ENCODE results near the gene SUV39H1. TPM values are rescaled to one million over a fixed set of nuclear protein-coding genes. Genes with fewer than 3 reads are reported as not detected.

SUV39H1 gene
- total and polyA plus RNA-seq, 2 donors from 2014 or later, result 2.8 to 5.0 TPM

DNA sequence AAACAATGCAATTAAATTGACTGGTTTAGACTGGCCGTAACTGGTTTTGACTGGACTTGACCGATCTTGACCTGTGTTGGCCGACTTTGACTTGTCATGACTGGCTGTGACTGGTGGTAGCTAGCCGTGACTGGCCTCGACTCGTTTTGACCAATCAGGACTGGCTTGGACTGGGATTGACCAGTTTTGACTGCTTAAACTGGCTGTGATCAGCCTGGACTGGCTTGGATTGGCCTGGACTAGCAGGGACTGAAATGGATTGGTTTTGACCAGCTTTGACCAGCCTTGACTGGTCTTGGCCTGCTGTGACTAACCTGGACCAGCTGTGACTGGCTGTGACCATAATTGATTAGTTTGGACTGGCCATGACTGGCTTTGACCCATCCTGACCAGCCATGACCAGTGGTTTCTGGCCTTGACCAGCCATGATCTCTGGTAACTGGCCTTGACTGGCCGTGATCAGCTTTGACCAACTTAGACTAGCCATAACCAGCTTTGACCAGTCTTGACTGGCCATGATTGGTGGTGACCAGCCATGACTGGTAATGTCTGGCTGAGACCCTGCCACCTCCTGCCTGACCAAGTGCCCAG is 13.1 kb downstream of the SUV39H1 start:
- FAIRE-seq (no peak), DNase-seq (no peak)
- Histone ChIP-seq H3K27me3 (ENCODE audit: control insufficient read depth, insufficient read depth, low read length) (no peaks in the 10 kb centered on the region), H3K36me3 (ENCODE audit: control insufficient read depth in 2 of 3, insufficient read depth in 3 of 3, low read length in 3 of 3) (no peaks in the 10 kb centered on the region), H3K9me3 (ENCODE audit: control insufficient read depth in 2 of 3, insufficient read depth in 1 of 3, low read length in 3 of 3) (no peaks in the 10 kb centered on the region), H3K27ac (ENCODE audit: low read depth in 2 of 2, low read length in 2 of 2) (no peak overlapping the region), H3K4me3 (ENCODE audit: low read length in 3 of 3) (no peak overlapping the region), H3K9ac (ENCODE audit: low read length in 3 of 3) (no peak overlapping the region), H3K4me1 (ENCODE audit: control insufficient read depth in 2 of 3, insufficient read depth in 2 of 3, low read depth in 1 of 3, low read length in 3 of 3) (peaks cover 0 to 9% (median 0%) of the 10 kb centered on the region in 3 donors)
- TF ChIP-seq, protein P1, sequence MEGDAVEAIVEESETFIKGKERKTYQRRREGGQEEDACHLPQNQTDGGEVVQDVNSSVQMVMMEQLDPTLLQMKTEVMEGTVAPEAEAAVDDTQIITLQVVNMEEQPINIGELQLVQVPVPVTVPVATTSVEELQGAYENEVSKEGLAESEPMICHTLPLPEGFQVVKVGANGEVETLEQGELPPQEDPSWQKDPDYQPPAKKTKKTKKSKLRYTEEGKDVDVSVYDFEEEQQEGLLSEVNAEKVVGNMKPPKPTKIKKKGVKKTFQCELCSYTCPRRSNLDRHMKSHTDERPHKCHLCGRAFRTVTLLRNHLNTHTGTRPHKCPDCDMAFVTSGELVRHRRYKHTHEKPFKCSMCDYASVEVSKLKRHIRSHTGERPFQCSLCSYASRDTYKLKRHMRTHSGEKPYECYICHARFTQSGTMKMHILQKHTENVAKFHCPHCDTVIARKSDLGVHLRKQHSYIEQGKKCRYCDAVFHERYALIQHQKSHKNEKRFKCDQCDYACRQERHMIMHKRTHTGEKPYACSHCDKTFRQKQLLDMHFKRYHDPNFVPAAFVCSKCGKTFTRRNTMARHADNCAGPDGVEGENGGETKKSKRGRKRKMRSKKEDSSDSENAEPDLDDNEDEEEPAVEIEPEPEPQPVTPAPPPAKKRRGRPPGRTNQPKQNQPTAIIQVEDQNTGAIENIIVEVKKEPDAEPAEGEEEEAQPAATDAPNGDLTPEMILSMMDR (IDR thresholded peaks at IDR 0.05; ENCODE audit: borderline replicate concordance, extremely low read depth, insufficient read depth), result no peak
- intact Hi-C loops (cut with DNase I), result no loop called here

DNA sequence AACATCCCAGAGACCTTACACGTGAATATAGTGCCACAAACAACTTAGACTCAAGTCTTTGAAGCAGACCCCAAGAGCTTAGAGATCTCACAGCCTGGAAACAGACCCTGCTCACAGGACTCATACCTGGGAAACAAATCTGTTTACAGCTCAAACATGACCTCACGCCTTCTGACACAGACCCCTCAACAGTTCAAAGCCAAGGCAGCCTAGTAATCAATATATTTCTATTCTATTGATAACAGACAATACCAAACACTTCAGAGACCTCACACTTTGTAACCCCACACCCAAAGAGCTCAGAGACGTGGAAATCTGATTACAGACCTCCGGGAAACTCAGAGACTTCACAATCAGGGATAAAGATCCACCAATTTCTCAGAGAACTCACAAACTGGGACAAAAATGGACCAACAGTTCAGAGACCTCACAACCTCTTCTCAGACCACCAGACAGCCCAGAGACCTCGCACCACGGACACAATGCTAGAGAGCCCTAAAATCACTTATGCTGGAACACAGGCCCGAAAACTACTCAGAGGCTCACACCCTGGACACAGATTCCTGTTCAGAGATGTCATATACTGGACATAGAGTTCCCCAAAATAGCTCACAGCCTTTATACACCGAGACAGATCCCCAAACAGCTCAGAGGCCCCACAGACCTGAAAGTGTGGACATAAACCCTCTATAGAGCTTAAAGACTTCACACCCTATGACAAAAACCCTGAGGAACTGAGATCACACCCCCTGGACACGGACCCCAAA is 14.8 kb downstream of the SUV39H1 start:
- Histone ChIP-seq H3K27me3 (ENCODE audit: control insufficient read depth, insufficient read depth, low read length) (no peaks in the 10 kb centered on the region), H3K36me3 (ENCODE audit: control insufficient read depth in 2 of 3, insufficient read depth in 3 of 3, low read length in 3 of 3) (no peaks in the 10 kb centered on the region), H3K9me3 (ENCODE audit: control insufficient read depth in 2 of 3, insufficient read depth in 1 of 3, low read length in 3 of 3) (no peaks in the 10 kb centered on the region), H3K4me3 (ENCODE audit: low read length in 3 of 3) (no peak overlapping the region), H3K4me1 (ENCODE audit: control insufficient read depth in 2 of 3, insufficient read depth in 2 of 3, low read depth in 1 of 3, low read length in 3 of 3) (peaks cover 0 to 9% (median 0%) of the 10 kb centered on the region in 3 donors), H3K9ac (ENCODE audit: low read length in 3 of 3) (no peak overlapping the region), H3K27ac (ENCODE audit: low read depth in 2 of 2, low read length in 2 of 2) (no peak overlapping the region)
- TF ChIP-seq, protein P1 (IDR thresholded peaks at IDR 0.05; ENCODE audit: borderline replicate concordance, extremely low read depth, insufficient read depth), result no peak
- FAIRE-seq (no peak), DNase-seq (no peak)
- intact Hi-C loops (cut with DNase I), result no loop called here

DNA sequence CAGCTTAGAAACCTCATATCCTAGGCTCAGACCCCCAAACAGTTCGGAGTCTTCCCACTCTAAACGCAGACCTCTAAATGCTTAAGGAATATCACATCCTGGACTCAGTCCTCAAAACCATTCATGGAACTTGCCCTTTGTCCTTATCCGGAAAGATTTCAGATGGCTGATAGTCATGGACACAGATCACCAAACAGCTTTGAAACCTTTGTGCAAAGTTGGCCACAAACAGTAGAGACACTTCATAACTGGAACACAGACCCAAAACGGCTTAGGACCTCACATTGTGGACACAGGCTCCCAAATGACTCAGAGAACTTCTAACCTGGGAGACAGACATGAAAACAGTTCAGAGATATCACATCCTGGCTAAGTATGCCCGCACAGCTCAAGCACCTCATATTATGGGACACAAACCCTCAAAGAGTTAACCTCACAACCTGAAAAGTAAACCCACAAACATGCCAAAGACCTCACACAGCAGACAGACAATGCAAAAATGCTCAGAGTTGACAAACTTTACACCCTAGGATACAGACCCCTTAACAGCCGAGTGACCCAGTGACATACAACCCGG is 15.5 kb downstream of the SUV39H1 start:
- H3K4me1 ChIP-seq (ENCODE audit: control insufficient read depth in 2 of 3, insufficient read depth in 2 of 3, low read depth in 1 of 3, low read length in 3 of 3), result peaks cover 0 to 9% (median 0%) of the 10 kb centered on the region in 3 donors
- intact Hi-C loops (cut with DNase I), result no loop called here
- no peaks in the 10 kb centered on the region for H3K27me3 ChIP-seq (ENCODE audit: control insufficient read depth, insufficient read depth, low read length)
- H3K9me3 ChIP-seq (ENCODE audit: control insufficient read depth in 2 of 3, insufficient read depth in 1 of 3, low read length in 3 of 3), result no peaks in the 10 kb centered on the region
- H3K9ac ChIP-seq (ENCODE audit: low read length in 3 of 3), result no peak overlapping the region
- no peak for DNase-seq
- FAIRE-seq, result no peak
- TF ChIP-seq, protein P1 (IDR thresholded peaks at IDR 0.05; ENCODE audit: borderline replicate concordance, extremely low read depth, insufficient read depth), result no peak
- H3K4me3 ChIP-seq (ENCODE audit: low read length in 3 of 3), result no peak overlapping the region
- H3K27ac ChIP-seq (ENCODE audit: low read depth in 2 of 2, low read length in 2 of 2), result no peak overlapping the region
- H3K36me3 ChIP-seq (ENCODE audit: control insufficient read depth in 2 of 3, insufficient read depth in 3 of 3, low read length in 3 of 3), result no peaks in the 10 kb centered on the region
